Stimulated activated CD4-positive, alpha-beta T cell treated with anti-CD3 and anti-CD28 coated beads, Interleukin-12 subunit alpha, Interleukin-12 subunit beta, amount 100 ng/mL, for 24 hours (primary cell): ENCODE measurements around the gene CCDC38.
"Not testable (repeated sequence)": the region's sequence is repeated elsewhere in the genome, so short reads cannot be mapped to it uniquely, and the experiment has no call there.

ENCODE experiments used
- DNase-seq, 2 experiments: peaks; one replicate each; pipeline ENCODE4 v3.0.0-alpha.2; 2020; ENCODE audit warnings: low read depth in 2 of 2

The CCDC38 gene

DNA sequence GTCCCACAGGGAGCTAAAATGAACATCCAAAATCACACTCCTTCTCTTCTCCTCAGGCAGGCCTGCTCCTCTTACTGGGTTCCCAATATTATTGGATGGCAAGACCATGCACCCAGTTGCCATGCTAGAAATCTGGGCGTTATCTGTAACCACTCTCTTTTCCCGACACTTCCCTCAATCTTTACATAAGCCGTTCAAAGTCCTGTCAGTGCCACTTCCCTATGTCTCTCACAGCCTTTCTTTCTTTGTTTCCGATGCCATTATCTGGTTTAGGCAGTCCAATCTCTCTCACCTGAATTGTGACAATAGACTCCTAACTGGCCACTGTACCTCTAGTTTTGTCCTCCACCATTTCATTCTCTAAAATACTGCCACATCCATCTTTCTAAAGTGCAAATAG, 59.5 kb downstream of the CCDC38 start:
- no peak for DNase-seq

- DNase-seq = no peak
Observed at GRCh38 chr12:95882080-95882479, 60.3 kb downstream of the CCDC38 start.

DNA sequence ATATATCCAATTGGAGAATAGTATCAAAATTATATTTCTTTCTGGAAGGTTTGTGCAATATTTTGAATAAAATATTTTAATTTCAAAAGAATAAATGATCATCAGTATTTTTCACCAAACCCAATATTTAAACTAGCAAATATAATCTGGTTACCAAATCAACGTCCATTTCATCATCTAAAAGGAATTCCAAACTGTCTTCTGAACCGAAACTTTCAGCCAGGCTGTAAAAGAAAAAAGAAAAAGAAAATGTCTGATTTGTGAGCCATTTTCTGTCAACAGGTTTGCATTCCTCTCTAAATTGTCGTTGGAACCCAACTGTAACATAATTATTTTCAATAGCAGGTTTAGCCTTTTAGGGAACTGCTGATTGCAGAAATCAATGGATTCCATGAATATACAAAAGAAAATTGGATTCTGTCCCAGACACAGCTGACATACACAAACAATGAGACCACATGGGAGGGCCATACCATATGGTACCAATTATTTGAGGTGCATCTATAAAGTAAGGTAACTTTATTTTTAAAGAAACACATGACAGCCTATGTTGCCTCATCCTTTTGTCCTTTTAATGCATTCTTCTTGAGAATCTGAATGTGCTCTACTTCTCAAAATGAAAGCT, 61.0 kb downstream of the CCDC38 start:
- no peak for DNase-seq

GRCh38 chr12:95880895-95881294, 61.5 kb downstream of the CCDC38 start:
- no peak for DNase-seq

- no peak for DNase-seq
Observed at GRCh38 chr12:95877622-95878021, 64.8 kb downstream of the CCDC38 start.

- DNase-seq = no peak
Observed at GRCh38 chr12:95874452-95874851, 68.0 kb downstream of the CCDC38 start.

DNA sequence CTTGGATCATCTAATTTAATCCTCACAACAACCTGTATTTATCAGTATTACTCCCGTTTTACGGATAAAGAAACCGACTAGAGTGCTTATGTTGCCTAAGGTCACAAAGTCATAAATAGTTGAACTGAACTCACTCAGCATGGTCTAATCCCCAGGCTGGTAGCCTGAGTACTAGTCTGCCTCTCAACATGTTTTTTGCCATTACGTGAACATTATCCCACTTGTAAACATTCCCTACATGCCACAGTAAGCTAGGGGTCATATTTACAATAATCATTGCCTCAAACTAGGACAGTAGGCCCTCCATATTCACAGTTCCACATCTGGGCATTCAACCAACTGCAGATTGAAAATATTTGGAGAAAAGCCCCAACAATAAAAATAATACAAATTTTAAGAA, 71.5 kb downstream of the CCDC38 start:
- DNase-seq = no peak

- no peak for DNase-seq
Observed at GRCh38 chr12:95863337-95863736, 79.1 kb downstream of the CCDC38 start.

DNA sequence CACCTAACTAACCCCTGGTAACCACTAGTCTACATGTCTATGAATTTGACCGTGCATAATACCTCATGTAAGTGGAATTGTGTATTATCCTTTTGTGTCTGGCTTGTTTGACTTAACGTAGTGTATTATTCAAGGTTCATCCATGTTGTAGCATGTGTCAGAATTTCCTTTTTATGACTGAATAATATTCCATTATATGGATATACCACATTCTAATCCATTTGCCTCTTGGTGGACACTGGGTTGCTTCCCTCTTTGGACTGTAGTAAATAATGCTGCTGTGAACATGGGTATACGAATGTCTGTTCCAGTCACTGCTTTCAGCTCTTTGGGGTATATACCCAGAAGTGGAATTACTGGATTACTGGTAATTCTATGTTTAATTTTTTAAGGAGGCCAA, 80.4 kb downstream of the CCDC38 start:
- no peak for DNase-seq

DNA sequence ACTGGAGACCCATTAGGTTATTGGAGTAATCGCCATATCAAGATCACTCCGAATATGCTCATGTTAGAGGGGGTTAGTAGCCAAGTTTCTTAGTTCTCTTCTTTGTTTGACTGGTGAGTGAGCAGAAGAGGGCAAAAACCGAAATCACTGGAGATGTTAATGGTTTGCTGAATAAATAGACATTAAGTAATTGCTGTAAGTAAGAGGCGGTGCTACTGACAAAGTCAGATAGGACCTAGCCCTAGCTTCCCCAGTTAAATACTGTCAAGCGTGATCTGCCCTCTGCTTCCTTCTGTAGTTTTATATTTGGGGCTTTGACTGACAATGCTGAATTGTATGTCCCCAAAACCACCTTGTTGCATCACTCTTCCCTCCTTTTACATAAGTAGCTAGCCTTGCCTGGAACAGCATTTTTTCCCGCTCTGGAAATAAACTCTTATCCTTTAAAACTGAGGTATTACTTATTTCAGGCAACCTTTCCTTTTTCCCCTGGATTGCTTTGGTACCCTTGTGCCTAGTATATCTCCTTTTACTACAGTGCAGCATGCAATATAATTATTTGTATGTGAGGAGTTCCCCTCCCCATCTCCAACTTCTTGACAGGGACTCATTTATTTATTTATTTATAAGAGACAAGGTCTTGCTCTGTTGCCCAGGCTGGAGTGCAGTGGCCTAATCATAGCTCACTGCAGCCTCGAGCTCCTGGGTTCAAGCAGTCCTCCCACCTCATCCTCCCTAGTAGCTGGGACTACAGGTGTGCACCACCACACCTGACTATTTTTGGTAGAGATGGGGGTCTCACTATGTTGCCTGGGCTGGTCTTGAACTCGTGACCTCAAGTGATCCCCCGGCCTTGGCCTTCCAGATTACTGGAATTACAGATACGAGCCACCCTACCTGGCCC, 82.2 kb downstream of the CCDC38 start:
- no peak for DNase-seq

GRCh38 chr12:95859344-95859816, 83.0 kb downstream of the CCDC38 start:
- DNase-seq = no peak

GRCh38 chr12:95858451-95859343, 83.7 kb downstream of the CCDC38 start, which contains the start of gene SNRPF:
TSS of gene SNRPF (plus strand) at chr12:95858952. CDS start at chr12:95859074, 122 bp downstream.
- DNase-seq = peak; percentile 89 to 91

DNA sequence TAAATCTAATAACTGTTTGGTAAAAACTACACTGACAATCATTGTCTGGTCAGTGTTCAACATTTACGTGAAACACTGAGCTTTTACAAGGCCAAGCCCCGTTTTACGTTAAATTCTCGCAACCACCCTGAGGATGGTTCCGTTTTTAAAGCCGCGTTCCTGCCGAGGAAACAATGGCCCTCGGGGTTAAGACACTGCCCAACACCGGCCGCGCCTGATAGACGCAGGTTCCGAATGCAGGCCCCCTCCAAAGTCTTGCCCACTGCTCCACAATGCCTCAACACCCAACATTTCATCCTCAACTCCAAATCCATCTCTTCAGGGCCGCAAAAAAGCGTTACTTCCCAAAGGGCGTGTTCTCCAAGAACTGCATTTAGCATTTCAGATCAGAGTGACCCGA, 84.6 kb downstream of the CCDC38 start:
- no peak for DNase-seq

GRCh38 chr12:95857156-95857555, 85.3 kb downstream of the CCDC38 start:
- no peak for DNase-seq

DNA sequence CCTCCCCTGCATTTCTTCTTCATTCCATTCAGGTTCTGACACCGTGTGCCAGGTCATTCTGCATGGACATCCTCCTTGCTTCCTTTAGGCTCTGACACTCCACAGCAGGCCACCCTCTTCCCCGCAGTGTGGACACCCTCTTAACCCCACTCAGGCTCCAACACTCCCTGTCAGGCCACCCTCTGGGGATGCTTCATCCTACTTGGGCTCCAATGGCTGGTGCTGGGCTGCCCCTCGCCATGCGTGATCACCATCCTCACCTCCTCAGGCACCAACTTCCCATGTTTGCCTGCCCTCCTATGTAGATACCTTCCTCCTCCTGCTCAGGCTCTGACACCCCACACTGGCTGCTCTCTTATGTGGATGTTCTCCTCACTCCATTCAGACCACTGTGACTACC, 90.3 kb downstream of the CCDC38 start:
- DNase-seq = no peak

- no peak for DNase-seq
Observed at GRCh38 chr12:95851606-95852005, 90.8 kb downstream of the CCDC38 start.

DNA sequence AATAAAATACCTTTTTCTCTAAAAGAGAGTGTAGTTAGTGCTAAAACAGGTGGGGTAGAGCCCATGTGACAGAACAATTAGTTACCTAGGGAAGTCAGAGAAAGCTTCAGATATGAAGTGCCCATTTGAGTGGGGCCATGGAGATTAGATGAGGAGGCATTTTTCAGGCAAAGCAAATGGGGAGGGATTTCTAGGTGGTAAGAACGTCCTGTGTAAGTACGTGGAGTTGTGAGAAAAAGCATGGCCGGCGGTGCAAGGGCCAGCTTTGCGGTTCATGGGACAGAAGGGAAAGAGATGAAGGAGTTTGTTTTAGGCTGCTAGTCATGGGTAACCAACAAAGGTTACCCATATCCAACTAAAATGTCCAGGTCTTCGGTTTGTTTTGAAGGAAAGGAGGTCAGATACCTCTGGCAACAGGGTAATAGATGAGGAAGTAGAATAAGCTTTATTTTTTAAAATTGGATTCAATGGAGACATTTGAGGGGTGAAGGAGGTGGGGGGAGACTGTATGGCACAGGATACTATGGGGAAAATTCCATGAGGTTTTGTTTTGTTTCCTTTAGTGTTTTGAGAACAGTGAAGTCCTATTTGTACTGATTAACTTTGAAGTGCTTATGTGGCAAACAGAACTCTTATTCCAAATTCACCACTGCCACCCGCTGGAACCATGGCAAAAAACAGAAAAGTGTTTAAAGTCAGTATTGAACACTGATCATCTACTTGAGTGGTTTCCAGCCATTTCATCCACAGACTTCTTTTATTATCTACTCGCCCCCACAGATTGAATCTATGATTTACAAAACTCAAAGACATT, 93.6 kb downstream of the CCDC38 start:
- DNase-seq = no peak

GRCh38 chr12:95842426-95842825, 100.0 kb downstream of the CCDC38 start:
- not testable (repeated sequence) for DNase-seq

- no peak for DNase-seq
Observed at GRCh38 chr12:95838125-95838524, 104.3 kb downstream of the CCDC38 start.

- DNase-seq = no peak
Observed at GRCh38 chr12:95837240-95838038, 105.0 kb downstream of the CCDC38 start.
